ENCODE data around the gene HUWE1. TPM values are rescaled to one million over a fixed set of nuclear protein-coding genes. Genes with fewer than 3 reads are reported as not detected.

The HUWE1 gene
- total and polyA plus RNA-seq, 10 donors, result 19.1 to 204 (median 136) TPM

DNA sequence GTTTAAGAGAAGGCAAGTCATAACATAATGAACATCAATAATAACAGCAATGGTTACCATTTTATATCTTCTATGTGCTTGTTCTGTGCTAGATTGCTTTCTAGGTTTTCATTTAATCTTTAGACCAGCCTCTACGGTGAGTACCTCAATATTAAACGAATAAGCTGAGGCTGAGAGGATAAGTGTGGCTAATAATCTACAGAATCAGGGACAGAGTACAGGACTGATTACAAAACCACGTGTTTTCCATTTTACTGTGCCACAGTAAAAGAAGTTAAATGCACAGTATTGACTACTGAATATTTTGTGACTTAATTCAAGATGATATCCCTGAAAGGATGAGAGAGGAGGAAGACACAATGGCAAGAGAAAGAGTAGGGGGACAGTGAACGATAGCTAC is 56.3 kb downstream of the HUWE1 start:
- 67 to 96% (median 93%) methylated on average over 4 of the region's 4 CpGs for WGBS, 5 donors
- Histone ChIP-seq H3K4me3 (no peak overlapping the region), H3K36me3 (peaks cover 0 to 96% (median 67%) of the 10 kb centered on the region in 6 donors), H3K4me1 (no peaks in the 10 kb centered on the region), H3K27ac (no peak overlapping the region), H3K27me3 (replicated peaks in 1 of 7) (no peaks in the 10 kb centered on the region), H3K9me3 (no peaks in the 10 kb centered on the region)
- DNase-seq, result no peak
- intact Hi-C loops (cut with DNase I; ENCODE audit: low total_unique reads), result no loop called here
- TF ChIP-seq POLR2A (IDR thresholded peaks at IDR 0.05) (no peak), POLR2AphosphoS5 (IDR thresholded peaks at IDR 0.05) (no peak)
- TF ChIP-seq, protein P1, sequence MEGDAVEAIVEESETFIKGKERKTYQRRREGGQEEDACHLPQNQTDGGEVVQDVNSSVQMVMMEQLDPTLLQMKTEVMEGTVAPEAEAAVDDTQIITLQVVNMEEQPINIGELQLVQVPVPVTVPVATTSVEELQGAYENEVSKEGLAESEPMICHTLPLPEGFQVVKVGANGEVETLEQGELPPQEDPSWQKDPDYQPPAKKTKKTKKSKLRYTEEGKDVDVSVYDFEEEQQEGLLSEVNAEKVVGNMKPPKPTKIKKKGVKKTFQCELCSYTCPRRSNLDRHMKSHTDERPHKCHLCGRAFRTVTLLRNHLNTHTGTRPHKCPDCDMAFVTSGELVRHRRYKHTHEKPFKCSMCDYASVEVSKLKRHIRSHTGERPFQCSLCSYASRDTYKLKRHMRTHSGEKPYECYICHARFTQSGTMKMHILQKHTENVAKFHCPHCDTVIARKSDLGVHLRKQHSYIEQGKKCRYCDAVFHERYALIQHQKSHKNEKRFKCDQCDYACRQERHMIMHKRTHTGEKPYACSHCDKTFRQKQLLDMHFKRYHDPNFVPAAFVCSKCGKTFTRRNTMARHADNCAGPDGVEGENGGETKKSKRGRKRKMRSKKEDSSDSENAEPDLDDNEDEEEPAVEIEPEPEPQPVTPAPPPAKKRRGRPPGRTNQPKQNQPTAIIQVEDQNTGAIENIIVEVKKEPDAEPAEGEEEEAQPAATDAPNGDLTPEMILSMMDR (IDR thresholded peaks at IDR 0.05 in 8 of 11, conservative IDR thresholded peaks at IDR 0.05 in 3 of 11), result no peak

DNA sequence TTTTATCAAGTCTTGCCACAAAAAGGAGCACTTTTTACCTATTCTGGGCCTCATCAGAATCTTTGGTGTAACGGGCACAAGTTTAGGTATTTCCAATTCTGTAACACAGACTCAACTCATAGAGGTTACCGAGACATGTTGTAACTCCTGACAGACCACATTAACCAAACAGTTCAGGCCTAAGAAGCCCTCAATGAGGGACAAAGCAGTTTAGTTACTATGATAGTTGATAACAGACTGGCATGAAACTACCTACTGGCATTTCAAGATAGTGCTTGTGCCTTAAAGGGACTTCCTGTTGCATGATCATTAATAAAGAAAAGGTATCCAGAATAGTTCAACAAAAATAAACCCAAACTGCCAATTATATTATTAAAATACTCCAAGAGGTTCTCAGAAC is 64.1 kb downstream of the HUWE1 start:
- WGBS, 5 donors, result 86 to 98% (median 88%) methylated on average over 2 of the region's 2 CpGs
- peaks cover 0 to 100% (median 49%) of the 10 kb centered on the region in 6 donors for H3K36me3 ChIP-seq

DNA sequence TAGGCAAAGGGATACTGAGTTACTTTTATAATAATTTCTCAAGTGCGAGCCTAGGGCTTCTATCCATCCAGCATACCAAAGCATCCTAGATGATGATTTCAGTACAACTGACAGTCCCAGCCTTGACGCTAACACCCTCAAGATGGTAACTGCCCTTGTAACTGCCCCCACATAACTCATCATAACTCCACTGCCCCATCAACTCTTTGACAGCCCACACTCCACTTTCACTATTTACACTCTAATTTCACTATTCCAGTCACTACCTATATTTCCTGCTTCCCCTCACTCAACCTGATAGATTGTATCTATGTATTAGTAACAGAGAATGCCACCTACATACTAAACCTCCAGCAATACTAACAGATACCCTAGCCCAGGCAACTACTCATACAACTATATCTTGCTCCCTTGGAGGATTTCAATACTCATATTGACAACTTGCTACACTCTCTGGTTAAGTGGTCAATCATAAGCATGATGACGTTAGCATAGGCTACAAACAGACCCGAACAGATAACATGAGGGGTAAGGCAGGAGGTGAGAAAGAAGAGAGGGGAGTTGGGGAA is 65.0 kb downstream of the HUWE1 start:
- no peaks in the 10 kb centered on the region for H3K4me1 ChIP-seq
- H3K27me3 ChIP-seq (replicated peaks in 1 of 7), result no peaks in the 10 kb centered on the region
- no peak for DNase-seq
- H3K27ac ChIP-seq, result no peak overlapping the region
- H3K9me3 ChIP-seq, result no peaks in the 10 kb centered on the region
- intact Hi-C loops (cut with DNase I; ENCODE audit: low total_unique reads), result no loop called here
- peaks cover 0 to 100% (median 46%) of the 10 kb centered on the region in 6 donors for H3K36me3 ChIP-seq
- TF ChIP-seq POLR2AphosphoS5 (IDR thresholded peaks at IDR 0.05) (no peak), POLR2A (IDR thresholded peaks at IDR 0.05) (no peak)
- 59 to 97% (median 92%) methylated on average over 4 of the region's 4 CpGs for WGBS, 5 donors
- no peak overlapping the region for H3K4me3 ChIP-seq

More for the DNA sequence above, 64.1 kb downstream of the HUWE1 start:
- no peaks in the 10 kb centered on the region for H3K4me1 ChIP-seq
- no peak for TF ChIP-seq POLR2A (IDR thresholded peaks at IDR 0.05)
- TF ChIP-seq POLR2AphosphoS5 (IDR thresholded peaks at IDR 0.05), result no peak
- TF ChIP-seq, protein P1 (IDR thresholded peaks at IDR 0.05 in 8 of 11, conservative IDR thresholded peaks at IDR 0.05 in 3 of 11), result no peak
- no peak overlapping the region for H3K27ac ChIP-seq
- H3K4me3 ChIP-seq, result no peak overlapping the region
- H3K27me3 ChIP-seq (replicated peaks in 1 of 7), result no peaks in the 10 kb centered on the region
- intact Hi-C loops (cut with DNase I; ENCODE audit: low total_unique reads), result no loop called here
- no peaks in the 10 kb centered on the region for H3K9me3 ChIP-seq
- DNase-seq, result no peak

DNA sequence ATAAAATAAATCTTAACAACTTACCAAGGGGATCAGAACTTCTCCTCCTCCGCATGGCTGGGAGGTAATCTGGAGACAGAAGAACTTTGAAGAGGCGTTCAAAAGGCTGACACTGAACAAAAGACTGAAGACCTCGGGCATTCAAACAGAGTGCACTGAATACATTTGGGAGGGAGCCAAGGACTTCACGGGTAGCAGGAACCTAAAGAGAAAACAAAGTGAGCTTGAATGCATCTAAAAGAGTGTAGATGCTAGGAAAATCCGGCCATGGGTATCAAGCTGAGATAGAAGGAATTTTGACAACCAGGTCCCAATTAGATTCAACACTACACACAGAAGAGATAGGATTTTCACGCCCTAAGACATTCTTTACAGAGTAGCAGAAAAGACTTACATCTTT is 69.6 kb downstream of the HUWE1 start:
- intact Hi-C loops (cut with DNase I; ENCODE audit: low total_unique reads), result no loop called here
- H3K27ac ChIP-seq, result no peak overlapping the region
- H3K9me3 ChIP-seq, result no peaks in the 10 kb centered on the region
- no peak for DNase-seq
- peaks cover 0 to 100% (median 53%) of the 10 kb centered on the region in 6 donors for H3K36me3 ChIP-seq
- WGBS, 5 donors, result 81 to 92% (median 89%) methylated on average over 6 of the region's 6 CpGs
- no peak overlapping the region for H3K4me3 ChIP-seq
- no peaks in the 10 kb centered on the region for H3K27me3 ChIP-seq (replicated peaks in 1 of 7)
- no peak for TF ChIP-seq POLR2A (IDR thresholded peaks at IDR 0.05)
- no peak for TF ChIP-seq POLR2AphosphoS5 (IDR thresholded peaks at IDR 0.05)
- TF ChIP-seq, protein P1 (IDR thresholded peaks at IDR 0.05 in 8 of 11, conservative IDR thresholded peaks at IDR 0.05 in 3 of 11), result no peak
- no peaks in the 10 kb centered on the region for H3K4me1 ChIP-seq
